PC-3 (cell line): ENCODE measurements around the gene PHF11. TPM values are rescaled to one million over a fixed set of nuclear protein-coding genes. Genes with fewer than 3 reads are reported as not detected.
"Not testable (repeated sequence)": the region's sequence is repeated elsewhere in the genome, so short reads cannot be mapped to it uniquely, and the experiment has no call there.

Experiments used
- ATAC-seq: fragments of 200-7000 bp; cut with Tn5 transposase; 2 replicates; pipeline ENCODE4 v1.9.1; 2020; ENCODE audit warnings: mild to moderate bottlenecking, moderate library complexity
- BruUV-seq: library from RNA; stranded (reverse); fragments of 400-500 nt; replicated peaks from 2 replicates; lab custom pipeline; 2021; lab: Mats Ljungman, UMichigan
- CTCF ChIA-PET: fragments of 300-600 bp; sonication (Branson Sonifier 250); formaldehyde crosslinking; loops from one replicate; lab custom pipeline; 2022; ENCODE audit warnings: antibody characterized with exemption; lab: Charles Lee
- POLR2A ChIA-PET: fragments of 300-600 bp; sonication (Branson Sonifier 250); formaldehyde crosslinking; loops from one replicate; lab custom pipeline; 2022; ENCODE audit warnings: antibody characterized with exemption; ENCODE audit not compliant: unreplicated experiment; lab: Charles Lee
- DNase-seq: peaks from one replicate; pipeline ENCODE4 v3.0.0-alpha.2; 2015
- H2AFZ ChIP-seq: fragments of 300-600 bp; sonication (generic); 2 replicates; pipeline ENCODE4 v1.6.0; 2016; ENCODE audit warnings: antibody characterized with exemption, low read length
- H3F3A ChIP-seq: fragments of 300-600 bp; sonication (generic); one replicate; pipeline ENCODE4 v1.6.0; 2017; ENCODE audit warnings: antibody characterized with exemption, low read length, control low read depth, mild to moderate bottlenecking; ENCODE audit not compliant: unreplicated experiment
- H3K27ac ChIP-seq: fragments of 300-600 bp; sonication (generic); 2 replicates; pipeline ENCODE4 v1.5.1; 2016; ENCODE audit warnings: mild to moderate bottlenecking, low read length
- H3K27me3 ChIP-seq: fragments of 300-600 bp; sonication (generic); 2 replicates; pipeline ENCODE4 v1.6.1; 2016; ENCODE audit warnings: low read length, mixed read lengths
- H3K36me3 ChIP-seq: fragments of 300-600 bp; sonication (generic); 2 replicates; pipeline ENCODE4 v1.6.1; 2016; ENCODE audit warnings: low read depth, mixed run types, low read length, mixed read lengths
- H3K4me1 ChIP-seq: fragments of 300-600 bp; sonication (generic); 2 replicates; pipeline ENCODE4 v1.5.1; 2016; ENCODE audit warnings: low read length; ENCODE audit not compliant: insufficient read depth
- H3K4me2 ChIP-seq: fragments of 300-600 bp; sonication (generic); 2 replicates; pipeline ENCODE4 v1.6.0; 2016; ENCODE audit warnings: low read length
- H3K4me3 ChIP-seq: fragments of 300-600 bp; sonication (generic); 2 replicates; pipeline ENCODE4 v1.5.1; 2016; ENCODE audit warnings: mild to moderate bottlenecking, low read length, mixed read lengths
- H3K79me2 ChIP-seq: fragments of 300-600 bp; sonication (generic); 2 replicates; pipeline ENCODE4 v1.6.1; 2017; ENCODE audit warnings: low read length, mixed read lengths
- H3K9ac ChIP-seq: fragments of 300-600 bp; sonication (generic); 2 replicates; pipeline ENCODE4 v1.6.0; 2016; ENCODE audit warnings: mild to moderate bottlenecking, low read length
- H3K9me2 ChIP-seq: fragments of 300-600 bp; sonication (generic); replicated peaks from 2 replicates; pipeline ENCODE4 v1.6.1; 2016; ENCODE audit warnings: mixed run types, low read length, mixed read lengths
- H3K9me3 ChIP-seq: fragments of 300-600 bp; sonication (generic); 2 replicates; pipeline ENCODE4 v1.6.1; 2016; ENCODE audit warnings: low read length, mixed read lengths
- H4K20me1 ChIP-seq: fragments of 300-600 bp; sonication (generic); 2 replicates; pipeline ENCODE4 v1.6.1; 2016; ENCODE audit warnings: low read length, mixed read lengths
- EZH2 ChIP-seq: fragments of 300-600 bp; sonication (generic); IDR thresholded peaks from one replicate; pipeline ENCODE4 v1.6.1; 2017; ENCODE audit warnings: antibody characterized with exemption, mild to moderate bottlenecking, low read length; ENCODE audit not compliant: unreplicated experiment
- EZH2phosphoT487 ChIP-seq: fragments of 300-600 bp; sonication (generic); IDR thresholded peaks from 2 replicates; pipeline ENCODE4 v1.6.1; 2018; ENCODE audit warnings: mild to moderate bottlenecking, antibody characterized with exemption, low read length, borderline replicate concordance
- intact Hi-C: fragments of 100-400 bp; cut with micrococcal nuclease; formaldehyde crosslinking; loops from 2 replicates; pipeline ENCODE4 v1.9.0; 2023
- total RNA-seq: library from RNA; depleted of rRNA; stranded (reverse); fragments of >200 nt; gene quantifications from 2 replicates; pipeline ENCODE4 v1.2.3, GENCODE V29; 2014
- TF ChIP-seq, protein P1 (sequence below): fragments of 300-600 bp; sonication (generic); conservative IDR thresholded peaks from 2 replicates; pipeline ENCODE4 v1.5.1; 2017; ENCODE audit warnings: antibody characterized with exemption, low read depth, mild to moderate bottlenecking, low read length

Gene PHF11
- total RNA-seq, 1 experiment from 2014 or later: 7.9 TPM

DNA sequence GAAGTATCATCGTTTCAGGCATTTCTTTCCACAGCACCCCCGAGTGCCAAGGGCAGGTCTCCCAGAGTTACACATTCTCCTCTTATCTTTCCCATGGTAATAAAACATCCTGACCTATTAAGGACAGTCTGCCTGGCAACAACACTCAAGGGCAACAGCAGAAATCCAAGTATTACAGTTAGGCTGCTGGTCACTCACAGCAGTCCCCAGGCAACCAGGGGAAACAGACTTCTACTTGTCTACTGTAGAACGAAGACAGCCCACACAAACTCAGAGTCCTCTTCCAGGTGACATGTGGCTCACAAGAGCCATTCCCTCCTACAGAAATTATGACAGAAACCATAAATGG, 65.3 kb downstream of the PHF11 start:
- Histone ChIP-seq H3K4me1 (0 out of 2 replicates have a peak, but pooled peaks cover 3% of the 10 kb centered on the region), H3K79me2 (no peaks in the 10 kb centered on the region), H3K4me3 (no peak overlapping the region), H4K20me1 (no peaks in the 10 kb centered on the region), H3K27me3 (no peaks in the 10 kb centered on the region), H3K9me3 (no peaks in the 10 kb centered on the region), H3K27ac (no peak overlapping the region), H3K36me3 (peaks cover 3% of the 10 kb centered on the region; the same call in 1 of the 2 replicates), H3K9ac (no peak overlapping the region), H3K9me2 (no peaks in the 10 kb centered on the region), H2AFZ (no peak overlapping the region), H3F3A (no peaks in the 10 kb centered on the region), H3K4me2 (no peak overlapping the region)
- no peak for ATAC-seq
- ChIA-PET CTCF (no interaction called here), POLR2A (no interaction called here)
- no peak for DNase-seq
- TF ChIP-seq EZH2 (no peak), EZH2phosphoT487 (no peak)
- TF ChIP-seq, protein P1, sequence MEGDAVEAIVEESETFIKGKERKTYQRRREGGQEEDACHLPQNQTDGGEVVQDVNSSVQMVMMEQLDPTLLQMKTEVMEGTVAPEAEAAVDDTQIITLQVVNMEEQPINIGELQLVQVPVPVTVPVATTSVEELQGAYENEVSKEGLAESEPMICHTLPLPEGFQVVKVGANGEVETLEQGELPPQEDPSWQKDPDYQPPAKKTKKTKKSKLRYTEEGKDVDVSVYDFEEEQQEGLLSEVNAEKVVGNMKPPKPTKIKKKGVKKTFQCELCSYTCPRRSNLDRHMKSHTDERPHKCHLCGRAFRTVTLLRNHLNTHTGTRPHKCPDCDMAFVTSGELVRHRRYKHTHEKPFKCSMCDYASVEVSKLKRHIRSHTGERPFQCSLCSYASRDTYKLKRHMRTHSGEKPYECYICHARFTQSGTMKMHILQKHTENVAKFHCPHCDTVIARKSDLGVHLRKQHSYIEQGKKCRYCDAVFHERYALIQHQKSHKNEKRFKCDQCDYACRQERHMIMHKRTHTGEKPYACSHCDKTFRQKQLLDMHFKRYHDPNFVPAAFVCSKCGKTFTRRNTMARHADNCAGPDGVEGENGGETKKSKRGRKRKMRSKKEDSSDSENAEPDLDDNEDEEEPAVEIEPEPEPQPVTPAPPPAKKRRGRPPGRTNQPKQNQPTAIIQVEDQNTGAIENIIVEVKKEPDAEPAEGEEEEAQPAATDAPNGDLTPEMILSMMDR: no peak
- BruUV-seq: no TSS peak
- intact Hi-C loops: no loop called here

DNA sequence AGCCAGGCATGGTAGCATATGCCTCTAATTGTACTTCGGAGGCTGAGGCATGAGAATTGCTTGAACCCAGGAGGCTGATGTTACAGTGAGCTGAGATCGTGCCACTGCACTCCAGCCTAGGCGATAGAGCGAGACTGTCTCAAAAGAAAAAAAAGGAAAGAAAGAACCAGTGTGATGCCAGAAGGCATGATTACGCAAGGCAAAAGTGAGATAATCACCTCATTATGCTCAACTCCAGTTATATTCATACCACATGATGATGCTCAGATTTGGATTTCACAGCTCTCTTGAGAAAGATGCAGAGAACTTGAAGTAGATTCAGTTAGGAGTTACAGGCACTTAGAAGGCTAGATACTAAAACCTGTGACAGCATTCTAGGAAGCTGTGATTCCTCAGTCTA, 67.8 kb downstream of the PHF11 start:
- Histone ChIP-seq H3K9ac (no peak overlapping the region), H3K4me3 (no peak overlapping the region), H3K9me2 (no peaks in the 10 kb centered on the region), H2AFZ (no peak overlapping the region), H3K9me3 (no peaks in the 10 kb centered on the region), H3K27me3 (no peaks in the 10 kb centered on the region), H3K27ac (no peak overlapping the region), H4K20me1 (no peaks in the 10 kb centered on the region), H3K4me1 (0 out of 2 replicates have a peak, but pooled peaks cover 3% of the 10 kb centered on the region), H3K79me2 (no peaks in the 10 kb centered on the region), H3K4me2 (no peak overlapping the region), H3K36me3 (peaks cover 3% of the 10 kb centered on the region; the same call in 1 of the 2 replicates), H3F3A (no peaks in the 10 kb centered on the region)
- CTCF ChIA-PET: no interaction called here
- BruUV-seq: no TSS peak
- ATAC-seq: no peak
- TF ChIP-seq EZH2: no peak
- no peak for TF ChIP-seq EZH2phosphoT487
- TF ChIP-seq, protein P1: no peak
- no peak for DNase-seq
- POLR2A ChIA-PET: no interaction called here
- intact Hi-C loops: no loop called here

DNA sequence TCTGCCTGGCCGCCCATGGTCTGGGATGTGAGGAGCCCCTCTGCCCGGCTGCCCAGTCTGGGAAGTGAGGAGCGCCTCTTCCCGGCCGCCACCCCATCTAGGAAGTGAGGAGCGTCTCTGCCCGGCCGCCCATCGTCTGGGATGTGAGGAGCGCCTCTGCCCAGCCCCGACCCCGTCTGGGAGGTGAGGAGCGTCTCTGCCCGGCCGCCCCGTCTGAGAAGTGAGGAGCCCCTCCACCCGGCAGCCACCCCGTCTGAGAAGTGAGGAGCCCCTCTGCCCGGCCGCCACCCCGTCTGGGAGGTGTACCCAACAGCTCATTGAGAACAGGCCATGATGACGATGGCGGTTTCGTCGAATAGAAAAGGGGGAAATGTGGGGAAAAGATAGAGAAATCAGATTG, 69.7 kb downstream of the PHF11 start:
- H3K36me3 ChIP-seq, CTCF ChIA-PET, H3F3A ChIP-seq, H3K79me2 ChIP-seq, H3K9me2 ChIP-seq, intact Hi-C loops, H3K27me3 ChIP-seq, H3K27ac ChIP-seq, H3K4me2 ChIP-seq, H2AFZ ChIP-seq, H3K4me3 ChIP-seq, H3K9ac ChIP-seq, H4K20me1 ChIP-seq, DNase-seq, POLR2A ChIA-PET, BruUV-seq, ATAC-seq, H3K9me3 ChIP-seq: not testable (repeated sequence)
- peaks cover 16% of the 10 kb centered on the region for H3K4me1 ChIP-seq
